GM12891 (cell line): ENCODE measurements around the gene CKAP2. TPM values are rescaled to one million over a fixed set of nuclear protein-coding genes. Genes with fewer than 3 reads are reported as not detected.
"Not testable (repeated sequence)": the region's sequence is repeated elsewhere in the genome, so short reads cannot be mapped to it uniquely, and the experiment has no call there.

ENCODE experiments used
- DNase-seq: peaks from one replicate; pipeline ENCODE4 v3.0.0; 2011; ENCODE audit warnings: low spot score; ENCODE audit not compliant: insufficient read length
- FAIRE-seq: peaks from 2 replicates; lab custom pipeline; 2011; peaks lifted over from hg19 to GRCh38; lab: Jason Lieb, UNC
- PAX5 ChIP-seq: IDR thresholded peaks from 2 replicates; pipeline ENCODE4 v1.6.1; 2011; ENCODE audit warnings: low read length, moderate library complexity, mild to moderate bottlenecking; ENCODE audit not compliant: insufficient read depth, severe bottlenecking
- POLR2A ChIP-seq: IDR thresholded peaks from 2 replicates; pipeline ENCODE4 v1.6.1; 2011; ENCODE audit warnings: low read depth, low read length, control low read depth
- POLR2AphosphoS5 ChIP-seq: IDR thresholded peaks from 2 replicates; pipeline ENCODE4 v1.6.1; 2011; ENCODE audit warnings: low read depth, low read length, control low read depth
- POU2F2 ChIP-seq: IDR thresholded peaks from 2 replicates; pipeline ENCODE4 v1.6.1; 2011; ENCODE audit warnings: low read depth, mild to moderate bottlenecking, control low read depth, low read length, moderate library complexity
- SPI1 ChIP-seq: IDR thresholded peaks from 2 replicates; pipeline ENCODE4 v1.6.1; 2011; ENCODE audit warnings: low read depth, low read length, control low read depth
- TAF1 ChIP-seq: IDR thresholded peaks from 2 replicates; pipeline ENCODE4 v1.6.1; 2011; ENCODE audit warnings: low read depth, low read length, control low read depth
- polyA plus RNA-seq: library from polyadenylated mRNA; unstranded; fragments of >200 nt; gene quantifications from one replicate; pipeline ENCODE4 v1.2.1, GENCODE V29; 2012; ENCODE audit warnings: low read depth, missing spikeins, inconsistent platforms; ENCODE audit not compliant: missing spikeins

Gene CKAP2
- polyA plus RNA-seq = 20.6 TPM

- FAIRE-seq (peak; percentile 99), DNase-seq (peak; percentile 78)
- TF ChIP-seq SPI1 = peak; percentile 67
- no peak for TF ChIP-seq PAX5
- TF ChIP-seq TAF1 = peak; percentile 69
- peak; percentile 64; the same call in 1 of the 2 replicates for TF ChIP-seq POU2F2
- peak; percentile 78 for TF ChIP-seq POLR2AphosphoS5
- TF ChIP-seq POLR2A = peak; percentile 68
Measured at GRCh38 chr13:52454820-52455676, at the start of gene CKAP2. Gene CKAP2 (plus strand): TSS chr13:52455478. CDS start chr13:52455557, 79 bp downstream.

- FAIRE-seq (peak; percentile 52), DNase-seq (peak; percentile 31)
- TF ChIP-seq SPI1 (no peak), PAX5 (no peak), POU2F2 (no peak), POLR2AphosphoS5 (no peak), TAF1 (no peak), POLR2A (no peak)
Measured at GRCh38 chr13:52405767-52406494, 49.3 kb upstream of the CKAP2 start, which contains the start of gene THSD1. Gene THSD1 (minus strand): TSS chr13:52406172. CDS start chr13:52402600, 3,572 bp downstream.

- DNase-seq (no peak), FAIRE-seq (no peak)
- TF ChIP-seq SPI1 (no peak), POU2F2 (no peak), POLR2AphosphoS5 (no peak), PAX5 (no peak), POLR2A (no peak), TAF1 (no peak)
Measured at GRCh38 chr13:52406629-52407028, 48.6 kb upstream of the CKAP2 start.

- FAIRE-seq, DNase-seq: not testable (repeated sequence)
Measured at GRCh38 chr13:52407436-52407835, 47.8 kb upstream of the CKAP2 start.

GRCh38 chr13:52408071-52408658, 47.1 kb upstream of the CKAP2 start:
- not testable (repeated sequence) for DNase-seq, FAIRE-seq

GRCh38 chr13:52411629-52412028, 43.6 kb upstream of the CKAP2 start:
- FAIRE-seq (no peak), DNase-seq (no peak)
- TF ChIP-seq POLR2A = no peak
- no peak for TF ChIP-seq TAF1
- no peak for TF ChIP-seq SPI1

GRCh38 chr13:52412128-52412527, 43.1 kb upstream of the CKAP2 start:
- no peak for TF ChIP-seq SPI1
- TF ChIP-seq POLR2AphosphoS5 = no peak
- no peak for FAIRE-seq

GRCh38 chr13:52414051-52414450, 41.2 kb upstream of the CKAP2 start:
- FAIRE-seq (no peak), DNase-seq (no peak)
- TF ChIP-seq PAX5 (no peak), SPI1 (no peak), POLR2AphosphoS5 (no peak), TAF1 (no peak), POU2F2 (no peak), POLR2A (no peak)

More at GRCh38 chr13:52412128-52412527, 43.1 kb upstream of the CKAP2 start:
- no peak for DNase-seq

GRCh38 chr13:52414963-52415362, 40.3 kb upstream of the CKAP2 start:
- DNase-seq (no peak), FAIRE-seq (no peak)
- TF ChIP-seq POU2F2 = no peak
- TF ChIP-seq SPI1 = no peak
- TF ChIP-seq PAX5 = no peak
- TF ChIP-seq TAF1 = no peak
- no peak for TF ChIP-seq POLR2A
- no peak for TF ChIP-seq POLR2AphosphoS5

- no peak for DNase-seq
Measured at GRCh38 chr13:52419080-52419479, 36.2 kb upstream of the CKAP2 start.

More at GRCh38 chr13:52419080-52419479, 36.2 kb upstream of the CKAP2 start:
- no peak for FAIRE-seq
- TF ChIP-seq POU2F2 = no peak
- no peak for TF ChIP-seq POLR2A
- TF ChIP-seq POLR2AphosphoS5 = no peak
- no peak for TF ChIP-seq SPI1
- no peak for TF ChIP-seq TAF1
- TF ChIP-seq PAX5 = no peak
